GM18498 (cell line): Measurements from ENCODE around the gene WIZ.
"Not testable (repeated sequence)": the region's sequence is repeated elsewhere in the genome, so short reads cannot be mapped to it uniquely, and the experiment has no call there.

Experiments used
- ATAC-seq: cut with Tn5 transposase; IDR thresholded peaks from one replicate; pipeline ENCODE4 v1.9.1; 2021; ENCODE audit warnings: mild to moderate bottlenecking, moderate library complexity; ENCODE audit not compliant: unreplicated experiment

The WIZ gene

GRCh38 chr19:15449620-15450527 lies at the start of gene WIZ:
TSS of gene WIZ (minus strand) at chr19:15449956. CDS start at chr19:15448307, 1,649 bp downstream.
- ATAC-seq = peak; percentile 52

- ATAC-seq = no peak
Measured at GRCh38 chr19:15498910-15499309, 49.2 kb upstream of the WIZ start.

GRCh38 chr19:15498156-15498858 lies 48.6 kb upstream of the WIZ start:
- ATAC-seq = no peak

GRCh38 chr19:15495151-15495550 lies 45.4 kb upstream of the WIZ start:
- ATAC-seq = no peak

GRCh38 chr19:15488489-15489226 lies 38.9 kb upstream of the WIZ start:
- ATAC-seq = no peak

GRCh38 chr19:15487038-15487437 lies 37.3 kb upstream of the WIZ start:
- no peak for ATAC-seq

GRCh38 chr19:15485768-15486167 lies 36.0 kb upstream of the WIZ start:
- ATAC-seq = not testable (repeated sequence)

GRCh38 chr19:15480996-15481395 lies 31.2 kb upstream of the WIZ start:
- not testable (repeated sequence) for ATAC-seq

GRCh38 chr19:15479391-15480345 lies 29.9 kb upstream of the WIZ start, which contains the start of gene PGLYRP2:
TSS of gene PGLYRP2 (minus strand) at chr19:15479501. CDS start at chr19:15479371, 130 bp downstream.
- ATAC-seq = no peak

GRCh38 chr19:15476325-15476724 lies 26.6 kb upstream of the WIZ start:
- ATAC-seq = no peak

- no peak for ATAC-seq
Measured at GRCh38 chr19:15475611-15476010, 25.9 kb upstream of the WIZ start.

- no peak for ATAC-seq
Measured at GRCh38 chr19:15475169-15475568, 25.4 kb upstream of the WIZ start.

- ATAC-seq = not testable (repeated sequence)
Measured at GRCh38 chr19:15473821-15474220, 24.1 kb upstream of the WIZ start.

GRCh38 chr19:15471639-15472101 lies 21.9 kb upstream of the WIZ start:
- ATAC-seq = no peak

GRCh38 chr19:15469513-15470297 lies 19.9 kb upstream of the WIZ start:
- ATAC-seq = no peak

- no peak for ATAC-seq
Measured at GRCh38 chr19:15468675-15469512, 19.1 kb upstream of the WIZ start.

GRCh38 chr19:15467734-15468214 lies 18.0 kb upstream of the WIZ start:
- no peak for ATAC-seq
